HFF-Myc (cell line): ENCODE data around the gene DDAH1.
"Not testable (repeated sequence)": the region's sequence is repeated elsewhere in the genome, so short reads cannot be mapped to it uniquely, and the experiment has no call there.

Experiments
- DNase-seq: peaks from one replicate; pipeline ENCODE4 v3.0.0-alpha.2; 2011; ENCODE audit warnings: low read depth; ENCODE audit errors: extremely low read depth
- H3K4me3 ChIP-seq: replicated peaks from 2 replicates; pipeline ENCODE4 v1.5.1; 2011; ENCODE audit warnings: low read depth, mild to moderate bottlenecking, control low read depth, low read length
- TF ChIP-seq, protein P1 (sequence below): IDR thresholded peaks from 2 replicates; pipeline ENCODE4 v1.5.1; 2012; ENCODE audit warnings: mild to moderate bottlenecking, low read depth, low read length, control low read depth; ENCODE audit errors: missing control alignments

DDAH1 gene

DNA sequence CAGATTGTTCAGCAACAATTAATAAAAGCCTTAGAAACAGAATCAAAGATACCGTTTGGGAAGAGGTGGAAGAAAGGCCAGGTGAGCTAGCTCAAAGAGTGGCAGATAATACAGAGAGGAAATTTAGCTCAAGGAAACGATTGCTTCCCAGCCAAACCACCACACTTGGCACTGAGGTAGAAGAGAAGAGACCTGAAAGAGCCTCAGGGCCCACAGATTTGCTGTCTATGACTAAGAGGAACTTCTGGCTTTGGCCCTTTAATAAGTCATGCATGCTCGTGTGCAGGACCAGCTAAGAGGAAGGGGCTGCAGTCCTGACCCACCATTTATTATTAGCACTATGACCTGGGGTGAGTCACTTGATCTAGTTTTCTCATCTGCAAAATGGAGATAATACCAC lies 115.7 kb downstream of the DDAH1 start:
- DNase-seq, result no peak
- TF ChIP-seq, protein P1, sequence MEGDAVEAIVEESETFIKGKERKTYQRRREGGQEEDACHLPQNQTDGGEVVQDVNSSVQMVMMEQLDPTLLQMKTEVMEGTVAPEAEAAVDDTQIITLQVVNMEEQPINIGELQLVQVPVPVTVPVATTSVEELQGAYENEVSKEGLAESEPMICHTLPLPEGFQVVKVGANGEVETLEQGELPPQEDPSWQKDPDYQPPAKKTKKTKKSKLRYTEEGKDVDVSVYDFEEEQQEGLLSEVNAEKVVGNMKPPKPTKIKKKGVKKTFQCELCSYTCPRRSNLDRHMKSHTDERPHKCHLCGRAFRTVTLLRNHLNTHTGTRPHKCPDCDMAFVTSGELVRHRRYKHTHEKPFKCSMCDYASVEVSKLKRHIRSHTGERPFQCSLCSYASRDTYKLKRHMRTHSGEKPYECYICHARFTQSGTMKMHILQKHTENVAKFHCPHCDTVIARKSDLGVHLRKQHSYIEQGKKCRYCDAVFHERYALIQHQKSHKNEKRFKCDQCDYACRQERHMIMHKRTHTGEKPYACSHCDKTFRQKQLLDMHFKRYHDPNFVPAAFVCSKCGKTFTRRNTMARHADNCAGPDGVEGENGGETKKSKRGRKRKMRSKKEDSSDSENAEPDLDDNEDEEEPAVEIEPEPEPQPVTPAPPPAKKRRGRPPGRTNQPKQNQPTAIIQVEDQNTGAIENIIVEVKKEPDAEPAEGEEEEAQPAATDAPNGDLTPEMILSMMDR, result no peak
- no peak overlapping the region for H3K4me3 ChIP-seq

DNA sequence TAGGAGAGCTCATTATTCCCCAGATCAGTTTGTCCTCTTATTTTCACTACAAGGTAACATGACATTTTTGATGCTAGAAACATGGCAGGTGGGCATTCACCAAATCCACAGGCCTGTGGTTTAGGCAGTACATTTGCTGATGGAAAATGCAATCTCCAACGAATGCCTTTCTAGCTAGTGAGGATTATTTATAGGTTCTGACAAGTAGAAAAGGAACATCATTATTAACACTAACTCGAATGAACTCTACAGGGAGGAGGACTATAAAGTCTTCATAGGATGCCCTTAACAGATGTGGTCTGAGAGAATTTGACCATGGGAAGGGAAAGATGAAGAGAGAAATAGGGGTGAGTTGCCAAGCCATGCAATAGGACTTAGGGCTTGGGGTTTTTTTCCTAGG lies 117.1 kb downstream of the DDAH1 start:
- H3K4me3 ChIP-seq, result no peak overlapping the region
- TF ChIP-seq, protein P1, result no peak
- DNase-seq, result no peak

DNA sequence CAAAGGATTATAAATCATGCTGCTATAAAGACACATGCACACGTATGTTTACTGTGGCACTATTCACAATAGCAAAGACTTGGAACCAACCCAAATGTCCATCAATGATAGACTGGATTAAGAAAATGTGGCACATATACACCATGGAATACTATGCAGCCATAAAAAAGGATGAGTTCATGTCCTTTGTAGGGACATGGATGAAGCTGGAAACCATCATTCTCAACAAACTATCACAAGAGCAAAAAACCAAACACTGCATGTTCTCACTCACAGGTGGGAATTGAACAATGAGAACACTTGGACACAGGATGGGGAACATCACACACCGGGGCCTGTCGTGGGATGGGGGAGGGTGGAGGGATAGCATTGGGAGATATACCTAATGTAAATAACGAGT lies 117.7 kb downstream of the DDAH1 start:
- not testable (repeated sequence) for H3K4me3 ChIP-seq, DNase-seq

DNA sequence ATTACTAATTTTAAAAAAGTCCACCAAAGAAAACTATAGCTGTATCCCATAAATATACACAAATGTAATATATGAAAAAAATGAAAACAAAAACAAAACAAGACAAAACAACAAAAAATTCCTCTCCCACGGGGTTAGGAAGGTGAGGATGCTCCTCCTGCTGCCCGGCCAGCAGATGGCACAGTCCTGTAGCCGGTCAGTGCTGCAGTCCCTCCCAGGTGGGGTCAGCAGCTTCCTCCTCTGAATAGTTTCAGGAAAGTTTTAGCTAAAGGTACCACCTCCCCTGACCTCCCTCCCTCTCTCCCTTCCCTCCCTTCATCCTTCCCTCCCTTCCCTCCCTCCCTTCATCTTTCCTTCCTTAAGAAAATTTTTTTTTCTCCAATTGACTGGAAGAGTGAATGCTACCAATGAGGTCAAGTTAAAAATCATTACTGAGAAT lies 120.7 kb downstream of the DDAH1 start:
- TF ChIP-seq, protein P1, result peak; percentile 76
- H3K4me3 ChIP-seq, result no peak overlapping the region
- DNase-seq, result no peak

DNA sequence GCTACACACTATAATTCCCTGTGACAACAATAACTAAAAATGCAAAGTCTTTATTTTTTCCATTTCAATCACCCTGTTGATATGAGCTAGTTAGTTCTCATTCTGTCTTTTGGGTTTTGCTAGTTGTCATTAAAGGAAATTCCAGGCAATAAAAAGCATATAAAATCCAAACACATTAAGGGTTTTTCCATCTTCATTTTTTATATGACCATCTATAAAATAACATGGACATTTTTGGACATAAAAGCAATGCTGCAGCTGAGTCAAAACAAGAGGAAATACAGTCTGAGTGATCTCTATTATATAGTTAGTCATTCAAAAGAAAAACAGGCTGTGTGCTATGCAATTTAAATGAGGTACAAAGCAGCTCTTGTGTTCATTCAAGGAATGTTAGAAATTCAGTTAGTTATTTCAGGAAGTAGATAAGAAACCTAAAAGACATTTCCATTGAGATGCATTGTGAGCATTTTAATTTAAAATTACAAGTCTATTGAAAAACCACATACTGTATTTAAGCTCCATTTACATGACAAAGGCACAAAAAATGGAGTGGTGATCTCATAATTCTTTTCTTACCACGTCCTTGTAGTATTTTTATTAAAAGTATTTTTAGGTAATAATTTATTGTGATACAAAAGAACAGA lies 121.2 kb downstream of the DDAH1 start:
- H3K4me3 ChIP-seq, result no peak overlapping the region
- TF ChIP-seq, protein P1, result no peak
- no peak for DNase-seq

DNA sequence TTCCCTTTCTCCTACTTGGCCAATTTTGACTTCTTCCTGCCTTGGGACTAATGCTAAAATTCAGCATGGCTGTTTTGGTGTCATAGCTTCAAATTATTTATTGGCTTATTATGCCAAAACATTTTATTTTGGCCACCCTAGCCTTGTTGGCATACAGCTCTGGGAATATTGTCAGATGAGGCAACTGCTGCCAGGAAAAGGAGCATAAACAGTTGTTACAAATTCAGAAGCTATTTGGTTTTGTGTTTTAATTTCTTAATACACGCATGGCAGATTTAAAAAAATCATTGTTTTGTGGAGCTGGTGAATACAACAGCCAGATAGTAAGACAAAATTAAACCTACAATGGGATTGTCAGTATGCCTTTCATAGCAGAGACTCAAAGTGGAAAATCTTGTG lies 121.7 kb downstream of the DDAH1 start:
- TF ChIP-seq, protein P1, result no peak
- no peak for DNase-seq
- H3K4me3 ChIP-seq, result no peak overlapping the region

DNA sequence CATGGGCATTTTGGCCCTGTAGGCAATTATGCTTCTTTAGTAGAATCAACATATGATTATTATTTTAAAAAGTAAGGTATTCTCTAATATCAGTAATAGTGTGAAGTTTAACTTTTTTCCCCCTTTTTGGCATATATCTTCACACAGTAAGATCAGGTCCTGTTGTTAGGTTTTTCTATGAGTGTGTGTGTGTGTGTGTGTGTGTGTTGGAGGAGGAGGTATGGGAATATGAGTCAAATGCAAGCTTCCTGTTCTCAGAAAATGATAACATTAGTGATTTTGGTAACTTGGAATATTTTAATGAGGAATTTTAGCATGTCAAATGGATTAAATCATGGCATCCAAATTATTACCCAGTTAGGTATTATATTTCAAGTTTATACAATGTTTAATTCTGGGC lies 122.8 kb downstream of the DDAH1 start:
- H3K4me3 ChIP-seq, result no peak overlapping the region
- no peak for DNase-seq
- TF ChIP-seq, protein P1, result no peak
